ENCODE measurements around the gene MASP2. TPM values are rescaled to one million over a fixed set of nuclear protein-coding genes. Genes with fewer than 3 reads are reported as not detected.

The MASP2 gene
- total and polyA plus RNA-seq, 9 of the 15 experiments (the other 6 are each of a cell fraction or from before 2014, with no cell fraction given) = 0.01 to 0.23 (median 0.06) TPM; not detected in 3

GRCh38 chr1:11059968-11060830 is 13.2 kb upstream of the MASP2 start, which contains the start of gene SRM (continued):
- TF ChIP-seq ZNF407 (IDR thresholded peaks at IDR 0.05; ENCODE audit: low read depth) (no peak), CUX1 (CRISPR knock-in tag; IDR thresholded peaks at IDR 0.05) (no peak), CBX3 (IDR thresholded peaks at IDR 0.05; ENCODE audit: borderline replicate concordance in 1 of 2, low read length in 2 of 2) (no peak), MCM3 (IDR thresholded peaks at IDR 0.05) (no peak), ARID3B (CRISPR knock-in tag; IDR thresholded peaks at IDR 0.05; ENCODE audit: borderline replicate concordance) (no peak), TCFL5 (CRISPR knock-in tag; conservative IDR thresholded peaks at IDR 0.05) (no peak), SREBF2 (CRISPR knock-in tag; IDR thresholded peaks at IDR 0.05) (no peak), RBM15 (IDR thresholded peaks at IDR 0.05; ENCODE audit: insufficient read depth, low read length) (no peak), ZNF124 (CRISPR knock-in tag; IDR thresholded peaks at IDR 0.05) (no peak), HMGN3 (IDR thresholded peaks at IDR 0.05; ENCODE audit: borderline replicate concordance, extremely low read depth, insufficient read length, low read depth, low read length) (peak; percentile 89), U2AF1 (optimal IDR thresholded peaks at IDR 0.05; ENCODE audit: low read depth, low read length) (no peak)
